ENCODE measurements around the gene SMIM11. TPM values are rescaled to one million over a fixed set of nuclear protein-coding genes. Genes with fewer than 3 reads are reported as not detected.

SMIM11 gene
- total and polyA plus RNA-seq, 2 of the 4 experiments (the other 2 are of a cell fraction): 3.6 to 8.8 TPM

DNA sequence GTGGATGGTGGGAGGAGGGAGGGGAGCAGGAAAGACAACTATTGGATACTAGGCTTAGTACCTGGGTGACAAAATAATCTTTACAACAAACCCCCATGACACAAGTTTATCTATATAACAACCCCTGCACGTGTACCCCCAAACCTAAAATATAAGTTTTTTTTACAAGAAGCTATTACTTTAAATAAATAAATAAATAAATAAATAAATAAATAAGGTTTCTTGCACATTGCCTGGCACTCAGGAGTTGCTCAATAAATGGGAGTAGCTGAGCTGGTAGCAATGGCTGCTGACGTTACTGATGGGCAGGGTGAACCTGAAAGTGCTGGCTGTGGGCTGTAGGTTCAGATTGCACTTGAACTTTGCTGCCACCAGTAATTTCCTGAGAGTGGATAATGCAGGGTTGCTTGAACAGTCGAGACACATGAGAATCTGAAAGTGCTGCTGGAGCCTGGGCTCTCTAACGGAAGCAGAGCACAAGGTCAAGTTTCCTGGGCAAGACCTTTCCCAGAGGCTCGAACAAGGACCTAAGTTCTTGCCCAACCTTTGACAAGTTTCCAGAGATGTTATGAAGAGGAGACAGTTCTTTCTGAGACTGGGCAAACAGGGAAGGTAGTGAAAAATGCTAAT, 26.3 kb upstream of the SMIM11 start:
- peaks cover 12% of the 10 kb centered on the region for H3K27me3 ChIP-seq (ENCODE audit: control insufficient read depth, insufficient read depth, low read length)
- H3K79me1 ChIP-seq (ENCODE audit: low read depth in 1 of 2, low read length in 2 of 2): 0 out of 4 replicates have a peak, but pooled peaks cover 0 to 4% of the 10 kb centered on the region in 2 experiments
- H3K23ac ChIP-seq (ENCODE audit: low read depth, low read length): no peak overlapping the region
- no peak overlapping the region for H3K4me2 ChIP-seq (ENCODE audit: low read depth, low read length)
- no peak overlapping the region for H4K5ac ChIP-seq (ENCODE audit: low read depth, low read length)
- DNase-seq (no peak), ATAC-seq (ENCODE audit: low read depth) (no peak)
- H2AK5ac ChIP-seq (ENCODE audit: low read depth, low read length): no peak overlapping the region
- H3K9me1 ChIP-seq (ENCODE audit: insufficient read depth, low read length): peaks cover 13% of the 10 kb centered on the region
- H2AFZ ChIP-seq (replicated peaks; ENCODE audit: low read length, poor library complexity): no peak overlapping the region
- no peak overlapping the region for H3K4me3 ChIP-seq (ENCODE audit: insufficient read depth, low read depth, low read length)
- intact Hi-C loops (cut with micrococcal nuclease): loop anchor here (2.0 to 5.0 kb wide), 3 partner anchors 147 to 412 kb away; no protein-coding TSS in a partner anchor
- peak overlapping the region; percentile 33; the same call in 1 of the 2 replicates for H2BK120ac ChIP-seq (ENCODE audit: low read depth, low read length)
- TF ChIP-seq CEBPB (IDR thresholded peaks at IDR 0.05; ENCODE audit: low read depth, low read length) (no peak), MXI1 (IDR thresholded peaks at IDR 0.05; ENCODE audit: borderline replicate concordance, low read depth, low read length) (no peak)
- H4K20me1 ChIP-seq (ENCODE audit: insufficient read depth, low read length): no peaks in the 10 kb centered on the region
- H3K14ac ChIP-seq (replicated peaks; ENCODE audit: low read depth, low read length): no peak overlapping the region
- H2BK20ac ChIP-seq (ENCODE audit: low read depth, low read length): no peak overlapping the region; the same call in 1 of the 2 replicates
- H2BK5ac ChIP-seq (ENCODE audit: low read depth, low read length, poor library complexity, severe bottlenecking): no peak overlapping the region
- no peak overlapping the region for H3K18ac ChIP-seq (ENCODE audit: low read depth, low read length)
- H4K8ac ChIP-seq (ENCODE audit: low read depth in 2 of 2, low read length in 2 of 2): no peak overlapping the region
- H4K91ac ChIP-seq (ENCODE audit: insufficient read depth, low read depth, low read length): no peak overlapping the region
- no peak overlapping the region for H2BK15ac ChIP-seq (ENCODE audit: low read depth, low read length)
- H3K9me3 ChIP-seq (ENCODE audit: control insufficient read depth, insufficient read depth, low read length): no peaks in the 10 kb centered on the region
- BruUV-seq (replicated peaks): no TSS peak
- peaks cover 22% of the 10 kb centered on the region for H3K4me1 ChIP-seq (ENCODE audit: control insufficient read depth, insufficient read depth, low read length)
- in situ Hi-C loops (cut with MboI; ENCODE audit: low sequenced_read_pairs): no loop called here
- H3K9ac ChIP-seq (ENCODE audit: low read depth, low read length): no peak overlapping the region
- H3K4ac ChIP-seq (ENCODE audit: low read depth, low read length): no peak overlapping the region
- H3K56ac ChIP-seq (ENCODE audit: extremely low read depth, insufficient read depth, low read length): no peak overlapping the region
- no peaks in the 10 kb centered on the region for H3K36me3 ChIP-seq (ENCODE audit: control insufficient read depth, insufficient read depth, low read length)
- dilution Hi-C loops (cut with HindIII; ENCODE audit: low sequenced_read_pairs, unreplicated experiment): no loop called here
- ChIA-PET CTCF (interaction anchor here (1.7 to 3.5 kb wide), 2 partner anchors 11 to 425 kb away, joined by 5 to 24 read pairs; no protein-coding TSS in a partner anchor), POLR2A (ENCODE audit: unreplicated experiment) (interaction anchor here (0.6 kb wide), 1 partner anchor 43 kb away, joined by 3 read pairs; no protein-coding TSS in a partner anchor)
- no peak overlapping the region for H2AK9ac ChIP-seq (replicated peaks; ENCODE audit: low read depth, low read length, poor library complexity)
- 85% methylated on average over 3 of the region's 5 CpGs; no CpG with 5 or more reads in 1 of the 2 experiments for WGBS, 2 experiments (ENCODE audit: extremely low coverage in 2 of 2, insufficient read length in 1 of 2)
- H3K27ac ChIP-seq (ENCODE audit: insufficient read depth, low read length): no peak overlapping the region

Measured in IMR-90 (cell line).